ENCODE data around the gene APBB2.
A peak's percentile ranks its signal among the peaks of the same experiment; 100 is the strongest.

Gene APBB2

DNA sequence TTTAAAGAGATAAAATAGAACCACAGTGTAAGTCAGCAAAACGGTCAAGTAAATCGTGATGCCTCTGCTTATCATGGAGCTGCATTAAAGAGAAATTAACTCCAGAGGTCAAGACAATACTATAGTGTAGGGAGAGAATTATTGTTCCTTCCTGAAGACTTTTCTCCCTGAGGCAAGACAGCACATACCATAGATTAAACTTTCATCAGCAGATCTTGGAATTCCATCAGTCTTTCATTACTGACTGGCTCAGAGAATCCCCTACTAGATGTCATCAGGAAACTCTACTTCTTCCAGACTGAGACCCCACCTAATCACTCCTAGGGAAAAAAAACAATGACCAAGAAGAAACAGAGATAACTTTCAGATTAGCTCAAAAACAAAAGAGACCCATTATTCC is 333.2 kb downstream of the APBB2 start:
- DNase-seq: no peak

DNA sequence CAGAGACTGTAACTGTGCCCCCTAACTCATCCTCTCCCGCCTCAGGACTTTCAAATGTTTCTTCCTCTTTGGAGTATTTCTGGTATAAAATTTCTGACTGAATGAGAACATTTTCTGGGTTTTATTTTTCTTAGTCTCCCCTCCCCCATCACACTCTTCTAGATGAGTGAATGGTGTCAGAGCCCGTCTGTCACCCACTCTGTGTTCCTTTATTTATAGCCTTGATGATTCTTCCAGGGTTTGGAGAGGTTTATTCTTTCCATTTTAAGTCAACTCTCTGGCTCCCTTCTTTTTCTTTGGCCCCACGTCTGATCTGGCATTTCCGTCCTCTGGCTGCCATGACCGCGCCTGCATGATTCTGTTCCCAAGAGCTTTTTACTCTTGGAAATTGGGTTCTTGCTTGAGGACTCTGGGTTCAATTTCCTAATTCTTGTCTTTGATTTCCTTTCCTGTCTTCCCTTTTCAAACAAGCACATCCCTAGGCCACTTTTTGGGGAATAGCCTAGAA is 335.7 kb downstream of the APBB2 start:
- DNase-seq: no peak

DNA sequence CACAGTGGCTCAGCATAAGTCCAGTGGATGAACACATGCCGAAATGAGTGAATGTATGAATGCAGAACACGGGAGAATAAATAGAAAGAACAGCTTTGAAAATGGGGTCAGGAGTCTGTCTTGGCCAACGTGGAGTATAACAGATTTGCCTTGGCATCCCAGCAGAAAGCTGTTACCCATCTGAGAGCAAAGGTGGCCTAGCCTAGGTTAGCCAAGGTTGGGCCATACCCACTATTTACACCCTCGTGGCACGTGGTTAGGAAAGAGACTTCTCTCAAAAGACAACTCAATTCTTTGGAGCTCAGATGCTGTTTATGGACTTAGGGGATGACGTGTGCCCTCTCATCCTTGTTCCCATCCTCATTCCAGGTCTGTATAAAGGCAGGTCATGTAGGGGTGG is 337.3 kb downstream of the APBB2 start:
- no peak for DNase-seq

DNA sequence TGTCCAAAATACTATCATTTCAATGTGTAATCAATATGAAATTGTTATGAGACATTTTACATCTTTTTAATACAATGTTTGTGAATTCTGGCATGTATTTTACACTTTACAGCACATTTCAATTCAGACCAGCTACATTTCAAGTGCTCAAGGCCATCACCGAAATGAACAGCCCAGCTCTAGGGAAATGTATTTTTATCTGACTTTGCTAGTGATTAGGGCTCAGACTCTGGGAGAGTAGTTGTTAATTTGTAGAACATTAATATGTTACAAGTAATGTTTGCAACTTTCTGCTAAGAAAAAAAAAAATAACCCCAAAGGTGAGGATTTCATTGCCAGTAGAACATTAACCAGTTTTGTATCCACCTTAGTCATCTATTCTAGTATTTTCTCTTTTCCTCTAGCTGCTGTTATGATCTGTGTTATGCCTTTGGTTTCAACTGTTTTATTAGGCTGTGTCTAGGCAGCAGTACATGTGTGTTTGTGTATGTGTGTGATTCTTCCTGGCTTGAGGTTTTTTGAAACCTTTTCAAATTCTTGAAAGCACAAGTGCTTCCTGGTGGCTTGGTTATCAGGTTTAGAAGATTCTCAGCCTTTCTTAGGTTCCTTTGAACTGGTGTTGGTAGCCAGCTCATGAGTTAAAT is 338.7 kb downstream of the APBB2 start:
- no peak for DNase-seq

DNA sequence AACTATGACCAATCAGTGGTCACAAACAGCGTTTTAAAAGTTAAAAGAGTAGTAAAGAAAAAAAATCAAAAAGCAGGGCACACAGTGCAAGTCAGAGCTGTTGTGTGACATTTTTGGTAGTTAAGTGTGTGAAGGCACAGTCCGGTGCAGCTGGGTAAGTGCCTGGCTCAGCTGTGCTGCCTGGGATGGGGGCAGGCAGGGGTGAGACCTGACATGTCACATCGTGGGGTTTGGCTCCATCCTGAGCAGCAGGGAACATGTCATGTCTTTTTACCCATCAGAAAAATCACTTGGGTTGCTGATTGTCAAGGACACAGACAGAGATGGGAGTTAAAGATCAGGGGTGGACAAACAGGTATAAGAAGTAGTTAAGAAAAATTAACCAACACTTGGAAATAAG is 339.4 kb downstream of the APBB2 start:
- no peak for DNase-seq

DNA sequence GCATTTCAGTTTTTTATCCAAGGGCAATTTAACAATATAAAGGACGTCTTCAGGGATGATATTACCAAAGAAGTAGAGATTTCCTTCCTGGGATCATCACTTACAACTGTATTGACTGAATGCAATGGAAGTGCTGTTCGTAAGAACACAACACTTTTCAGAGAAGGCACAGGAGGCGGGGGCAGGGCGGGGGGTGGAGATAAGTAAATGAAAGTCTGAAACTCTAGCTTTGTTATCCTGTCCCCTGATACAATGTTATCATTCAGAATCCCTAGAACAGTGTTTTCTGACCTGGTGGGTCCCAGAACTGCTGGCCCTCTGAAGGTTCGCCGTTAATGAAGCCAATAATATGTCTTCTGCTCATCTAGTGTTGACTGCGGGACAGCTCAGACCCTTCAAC is 340.0 kb downstream of the APBB2 start:
- DNase-seq: no peak

DNA sequence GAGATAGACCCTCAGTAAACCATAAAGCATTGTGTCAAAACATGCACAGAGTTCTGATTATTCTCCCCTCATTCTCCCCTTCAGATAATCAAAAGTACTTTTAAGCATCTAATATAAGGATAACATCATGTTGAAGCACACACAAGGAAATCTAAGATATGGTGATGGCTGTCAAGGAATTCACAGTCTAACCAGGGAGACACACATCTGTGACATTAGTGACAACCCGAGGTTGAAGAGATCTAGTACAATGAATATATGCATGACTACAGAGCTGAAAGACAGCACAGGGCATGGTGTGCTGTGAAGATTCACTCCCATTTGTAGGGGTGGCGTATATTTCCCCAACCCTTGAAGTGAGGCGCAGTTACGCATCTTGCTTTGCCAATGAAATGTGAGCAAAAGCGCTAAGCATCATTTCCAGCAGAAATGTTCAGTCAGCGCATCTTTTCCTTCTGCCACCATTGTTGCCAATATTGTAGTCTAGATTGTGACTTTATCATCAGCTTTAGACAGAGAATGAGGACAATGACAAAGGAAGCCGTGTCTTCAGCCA is 342.6 kb downstream of the APBB2 start:
- DNase-seq: no peak

DNA sequence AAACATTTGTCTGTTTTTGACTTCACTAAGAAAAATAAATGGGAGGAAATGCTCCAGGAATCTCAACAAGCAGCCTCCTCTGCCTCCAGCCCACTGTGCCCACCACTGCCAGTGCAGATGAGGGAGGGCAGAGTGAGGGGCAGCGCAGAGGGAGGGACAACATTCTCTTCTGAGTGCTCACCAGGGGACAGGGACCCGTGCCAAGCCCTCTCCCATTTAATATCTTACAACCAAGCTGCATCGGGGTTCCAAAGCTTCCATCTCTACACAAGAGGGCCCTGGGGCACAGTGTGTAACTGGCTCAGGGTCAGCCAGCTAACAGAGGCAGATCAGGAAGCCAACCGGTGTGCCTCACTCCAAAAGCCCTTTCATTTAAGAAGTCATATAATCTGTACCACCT is 344.2 kb downstream of the APBB2 start:
- DNase-seq: no peak

DNA sequence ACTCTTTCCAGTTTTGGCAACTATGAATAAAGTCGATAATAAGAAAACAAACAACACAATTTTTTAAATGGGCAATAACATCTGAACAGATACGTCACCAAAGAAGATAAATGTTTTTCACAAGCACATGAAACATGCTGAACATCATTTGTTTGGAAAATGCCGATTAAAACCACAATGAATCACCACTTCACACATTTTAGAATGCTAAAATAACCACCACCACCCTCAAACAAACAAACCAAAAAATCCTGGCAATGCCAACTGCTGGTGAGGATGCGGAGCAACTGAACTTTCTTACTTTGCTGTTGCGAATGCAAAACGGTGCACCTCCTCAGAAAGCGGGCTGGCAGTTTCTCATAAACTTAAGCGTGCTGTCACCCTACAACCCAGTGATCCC is 348.6 kb downstream of the APBB2 start:
- no peak for DNase-seq

DNA sequence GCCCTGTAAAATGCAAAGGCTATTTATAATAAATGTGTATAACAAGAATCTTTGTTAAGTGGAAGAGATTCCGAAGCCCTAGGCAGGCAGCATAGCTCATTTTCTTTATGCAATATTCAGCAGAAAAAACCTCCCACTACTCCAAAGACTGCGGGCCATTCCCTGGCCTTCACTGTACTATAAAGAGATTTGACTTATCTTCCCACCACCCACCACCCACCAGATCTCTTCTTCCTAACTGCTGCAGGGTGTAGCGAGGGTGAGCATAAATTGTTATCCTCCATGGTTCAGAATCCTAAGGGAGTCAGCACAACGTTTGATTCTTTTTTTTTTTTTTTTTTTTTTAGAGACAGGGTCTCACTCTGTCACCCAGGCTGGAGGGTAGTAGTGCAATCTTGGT is 349.8 kb downstream of the APBB2 start:
- DNase-seq: no peak

DNA sequence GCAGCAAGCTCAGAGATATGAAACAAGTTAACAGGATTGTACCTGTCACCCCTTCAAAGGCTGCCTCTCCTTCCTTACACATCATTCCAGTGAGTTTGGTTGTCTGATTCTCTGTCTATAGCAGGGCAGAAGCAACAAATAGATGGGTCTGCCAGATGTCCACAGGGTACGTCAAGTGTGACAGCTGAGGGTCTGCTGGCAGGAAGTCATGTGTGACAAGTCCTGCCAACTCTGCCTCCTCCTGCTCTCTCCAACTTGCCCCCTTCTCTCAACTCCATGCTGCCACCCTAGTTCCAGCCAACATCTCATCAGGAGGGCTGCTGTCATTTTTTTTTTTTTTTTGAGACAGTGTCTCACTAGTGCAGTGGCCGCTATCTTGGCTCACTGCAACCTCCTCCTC is 355.4 kb downstream of the APBB2 start:
- DNase-seq: no peak

DNA sequence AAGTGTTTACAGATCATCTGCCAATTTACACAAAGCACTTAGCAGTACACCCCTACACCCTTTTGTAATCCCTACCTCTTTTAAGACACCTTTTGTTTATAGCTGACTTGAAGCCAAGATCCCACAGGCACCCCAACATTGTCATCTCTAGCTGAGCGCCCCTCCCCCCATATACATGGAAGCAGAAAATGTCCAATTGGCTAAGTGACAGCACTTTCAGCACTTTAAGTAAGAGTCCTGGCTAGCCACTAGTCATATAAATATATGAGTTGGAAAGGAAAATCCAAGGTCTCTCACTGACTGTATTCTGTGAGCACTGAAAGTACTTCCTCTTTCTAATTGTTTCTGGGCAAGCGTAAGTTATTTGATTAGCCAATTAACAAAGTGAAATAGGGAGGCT is 356.4 kb downstream of the APBB2 start:
- DNase-seq: peak; percentile 14

DNA sequence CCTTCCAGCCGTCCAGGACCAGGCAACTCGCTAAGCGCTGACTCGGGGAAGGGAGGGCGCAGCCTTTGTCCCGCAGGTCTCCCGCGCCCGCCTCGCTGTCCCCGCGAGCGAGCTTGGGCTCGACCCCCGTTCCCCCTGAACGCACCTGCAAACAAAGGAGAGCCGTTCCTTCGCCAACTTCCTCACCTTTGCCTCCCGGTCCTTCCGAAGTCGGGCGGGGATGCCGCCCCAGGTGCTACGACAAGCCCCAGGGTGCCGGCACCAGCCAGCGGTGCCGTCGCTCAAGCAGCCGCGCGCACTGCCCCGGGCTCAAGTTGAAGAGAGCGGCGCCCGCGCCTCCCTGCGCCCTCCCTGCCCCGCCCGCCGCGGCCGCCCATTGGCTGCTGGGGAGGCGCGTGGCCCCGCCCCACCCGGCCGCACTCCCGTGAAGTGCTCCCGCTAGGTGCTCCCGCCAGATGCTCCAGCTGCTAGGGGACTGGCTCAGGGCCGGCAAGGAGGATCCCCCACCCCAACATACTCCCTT is 357.4 kb downstream of the APBB2 start:
- DNase-seq: no peak

DNA sequence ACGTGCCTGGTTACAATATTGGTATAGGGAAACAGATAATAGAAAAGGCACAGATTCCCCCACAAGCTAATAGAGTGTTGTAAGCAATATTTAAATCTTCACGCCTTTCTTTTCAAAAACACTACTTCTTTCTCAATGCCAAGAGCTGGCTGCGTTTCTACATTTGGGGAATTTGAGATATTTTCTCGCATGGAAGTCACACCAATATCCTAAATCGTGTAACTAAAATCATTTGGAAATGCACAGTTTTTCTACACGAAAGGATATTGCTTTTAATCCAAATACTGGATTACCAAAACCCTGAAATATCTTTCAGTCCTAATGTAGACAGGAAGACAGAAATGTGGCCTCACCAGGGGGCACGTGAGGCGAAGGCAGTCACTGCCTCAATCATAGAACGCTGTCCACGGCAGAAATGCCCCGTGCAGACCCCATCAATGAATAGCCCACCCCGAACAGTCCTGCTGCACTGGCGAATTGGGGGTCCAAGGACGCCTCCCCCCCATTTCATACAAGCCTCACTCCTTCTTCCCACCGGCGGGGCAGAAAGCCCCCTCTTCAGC is 358.0 kb downstream of the APBB2 start:
- no peak for DNase-seq

DNA sequence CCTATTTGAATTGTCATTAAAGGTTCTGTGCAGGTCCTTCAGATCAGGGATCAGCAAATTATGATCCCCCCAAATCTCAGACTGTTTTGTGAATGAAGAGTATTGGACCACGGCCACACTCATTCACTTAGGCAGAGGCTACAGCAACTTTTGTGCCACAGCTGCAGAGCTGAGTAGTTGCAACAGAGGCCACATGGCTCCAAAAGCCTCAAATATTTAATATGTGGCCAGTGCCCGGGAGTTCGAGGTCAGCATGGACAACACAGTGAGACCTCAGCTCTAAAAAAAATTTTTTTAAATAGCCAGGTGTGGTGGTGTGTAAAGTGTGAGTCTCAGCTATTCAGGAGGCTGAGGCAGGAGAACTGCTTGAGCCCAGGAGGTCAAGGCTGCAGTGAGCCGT is 363.8 kb downstream of the APBB2 start:
- no peak for DNase-seq

DNA sequence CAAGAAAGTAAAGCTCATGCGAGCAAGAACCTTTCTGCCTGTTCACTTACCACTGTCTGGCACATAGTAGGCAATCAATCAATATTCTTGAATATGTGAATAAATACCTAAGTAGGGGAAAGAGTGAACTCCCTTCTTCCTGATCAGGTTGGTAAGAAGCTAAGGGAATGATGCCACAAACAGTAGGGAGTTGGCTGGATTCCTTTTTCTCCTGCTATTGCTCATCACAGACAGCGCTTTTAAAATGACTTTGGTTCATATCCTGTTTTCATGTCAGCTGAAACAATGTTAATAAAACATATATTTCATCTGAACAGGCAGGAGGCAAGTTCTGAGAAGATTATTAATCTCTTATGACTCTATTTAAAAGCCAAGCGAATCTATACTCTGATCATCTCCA is 365.4 kb downstream of the APBB2 start:
- DNase-seq: no peak

DNA sequence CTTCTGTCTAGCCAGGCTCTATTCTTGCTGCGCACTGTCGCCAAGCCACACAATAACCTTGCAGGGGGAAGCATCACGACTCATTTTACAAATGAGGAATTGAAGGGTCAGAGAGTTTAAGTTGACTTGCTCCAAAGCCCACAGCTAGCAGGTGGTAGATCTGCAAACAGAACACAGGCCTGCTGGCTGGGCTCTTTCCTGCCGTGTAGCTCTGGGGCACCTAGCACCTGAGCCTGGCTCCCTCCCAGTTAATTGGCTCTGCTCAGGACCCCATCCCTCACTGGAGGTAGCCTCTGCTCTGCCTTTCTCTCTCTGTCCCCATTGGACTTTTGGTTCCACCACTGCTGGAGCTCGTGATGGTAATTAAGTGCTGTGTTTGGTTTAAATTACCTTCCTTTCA is 366.1 kb downstream of the APBB2 start:
- no peak for DNase-seq

DNA sequence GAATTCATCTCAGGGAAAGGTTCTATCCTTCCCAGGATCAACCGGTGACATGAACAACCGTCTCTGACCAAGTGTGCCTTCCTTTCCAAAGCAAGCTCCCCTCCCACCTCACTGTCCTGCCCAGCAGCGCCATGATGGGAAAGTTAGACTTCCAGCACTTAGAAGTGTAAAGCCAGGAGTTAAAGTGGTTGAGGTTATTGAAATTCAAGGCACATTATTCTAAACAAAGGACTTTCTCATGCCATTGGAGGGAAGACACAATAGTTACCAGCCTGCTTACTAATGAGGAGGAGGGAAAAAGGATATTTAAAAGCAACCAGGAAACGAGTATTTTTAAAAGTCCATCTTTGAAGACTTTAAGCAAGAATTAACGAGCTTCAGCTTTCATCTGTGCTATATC is 367.8 kb downstream of the APBB2 start:
- DNase-seq: no peak

DNA sequence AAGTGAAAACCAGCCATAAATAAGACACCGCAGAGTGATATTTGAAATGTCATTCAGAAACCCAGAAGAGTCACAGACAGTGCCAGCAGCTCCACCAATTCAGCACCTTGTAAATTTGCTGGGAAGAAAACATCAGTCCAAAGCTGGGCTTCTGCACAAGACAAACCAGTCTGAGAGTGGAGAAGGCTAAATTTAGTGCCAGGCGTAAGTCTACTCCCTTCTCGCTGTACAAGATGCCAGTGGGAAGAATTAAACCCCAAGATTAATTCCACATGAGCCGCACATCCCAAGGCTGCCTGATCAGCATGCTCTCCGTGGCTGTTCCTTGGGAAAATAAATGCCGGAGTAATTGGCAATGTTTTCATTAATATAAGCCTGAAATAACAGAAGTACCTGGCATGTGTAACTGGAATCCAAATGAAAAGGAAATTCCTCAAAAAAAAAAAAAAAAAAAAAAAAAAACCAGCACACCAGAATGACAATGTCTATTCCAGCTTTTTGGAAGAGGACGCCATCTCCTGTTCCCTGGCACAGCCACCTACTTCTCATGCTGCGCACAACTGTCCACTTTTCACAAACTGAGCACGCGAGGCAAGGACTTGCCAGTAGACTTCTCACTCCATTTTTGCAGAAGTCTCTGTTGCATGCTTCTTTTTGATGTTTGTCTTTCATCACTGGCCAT is 369.0 kb downstream of the APBB2 start:
- no peak for DNase-seq

DNA sequence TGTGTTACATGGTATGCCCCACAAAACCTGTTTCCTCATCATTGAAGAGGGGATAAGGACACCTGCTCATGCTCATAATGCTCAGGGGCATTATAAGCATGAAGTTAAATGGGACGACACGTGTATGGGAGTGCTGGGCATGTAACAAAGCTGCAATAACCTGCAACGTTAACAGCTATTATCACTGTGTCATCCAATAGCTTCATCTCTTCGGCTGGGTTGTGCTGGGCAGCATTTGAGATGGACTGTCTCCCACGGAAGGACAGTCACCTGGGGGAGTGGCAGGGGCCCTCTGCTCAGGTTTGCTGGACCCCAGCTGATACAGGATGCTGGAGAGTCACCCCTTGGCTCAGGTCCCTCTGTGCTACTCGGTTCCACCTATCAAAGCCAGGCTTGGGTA is 370.1 kb downstream of the APBB2 start:
- no peak for DNase-seq

DNA sequence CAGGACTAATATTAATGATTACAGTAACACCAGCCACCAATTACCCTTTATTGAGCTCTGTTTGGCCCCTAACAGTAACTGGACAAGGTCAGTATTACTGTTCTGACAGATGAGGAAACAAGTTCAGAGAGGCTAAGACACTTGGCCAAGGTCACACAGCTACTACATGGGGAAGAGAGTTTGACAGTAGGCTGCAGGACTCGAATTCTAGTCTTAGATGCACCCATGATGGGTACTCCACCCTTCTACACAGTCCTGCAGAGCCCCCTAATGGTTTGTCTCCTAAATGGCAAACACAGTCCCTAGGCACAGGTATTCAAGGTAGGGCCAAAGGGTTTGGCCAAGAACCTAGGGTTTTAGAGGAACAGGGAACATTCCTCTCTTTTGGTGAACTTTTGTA is 370.6 kb downstream of the APBB2 start:
- DNase-seq: peak; percentile 18

DNA sequence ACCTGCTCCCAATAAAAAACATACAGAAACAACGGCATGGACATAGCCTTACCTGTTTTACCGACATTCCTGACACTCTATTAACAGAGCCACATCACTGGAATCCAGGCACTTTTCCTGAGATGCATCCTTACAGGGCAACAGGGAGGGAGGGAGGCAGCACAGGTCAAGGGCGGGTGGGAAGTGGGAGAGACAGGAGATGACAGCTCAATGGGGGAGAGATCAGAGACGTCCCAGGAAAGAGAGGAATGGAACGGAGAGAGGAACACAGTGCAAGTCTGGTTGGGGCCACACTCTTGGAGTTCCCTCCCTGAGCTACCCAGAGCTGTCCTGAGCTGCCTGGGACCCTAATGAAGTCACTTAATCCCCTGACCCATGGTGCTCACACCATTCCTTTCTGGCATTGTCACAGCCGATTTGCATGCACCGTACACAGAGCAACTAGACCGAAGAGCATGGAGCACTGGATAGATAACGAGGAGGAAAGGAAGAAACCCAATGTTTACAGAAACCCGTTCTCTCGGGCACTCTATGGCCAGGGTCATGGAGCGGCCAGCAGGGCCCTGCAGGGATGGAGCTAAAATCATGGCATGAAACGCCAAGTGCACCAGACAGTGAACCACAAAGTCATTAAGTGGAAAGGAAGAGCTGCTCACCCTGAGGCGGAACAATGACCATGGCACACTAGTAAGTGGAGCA is 371.5 kb downstream of the APBB2 start:
- no peak for DNase-seq

DNA sequence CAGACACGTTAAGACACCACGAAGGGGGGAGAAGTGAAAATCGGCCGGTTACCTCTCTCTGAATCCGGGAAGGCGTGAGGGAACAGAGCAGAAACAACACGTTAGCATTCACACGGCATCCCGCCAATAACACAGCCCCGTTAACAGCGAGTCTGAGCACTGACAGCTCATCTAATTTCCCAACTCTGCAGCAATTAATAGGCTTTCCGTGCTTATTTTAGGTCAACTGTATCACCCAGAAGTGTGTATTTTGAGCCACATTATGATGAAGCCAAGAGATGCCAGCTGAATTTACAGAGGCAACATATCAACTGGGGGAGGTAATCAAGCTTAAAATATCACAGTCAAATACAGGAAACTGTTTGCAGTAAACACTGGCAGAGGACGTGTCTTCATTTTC is 372.0 kb downstream of the APBB2 start:
- DNase-seq: no peak
